ENCODE data around the gene FIGN. TPM values are rescaled to one million over a fixed set of nuclear protein-coding genes. Genes with fewer than 3 reads are reported as not detected.

Gene FIGN
- total RNA-seq, 4 donors from 2014 or later, result 12.3 to 17.7 (median 14.2) TPM

- peaks cover 0 to 6% (median 0%) of the 10 kb centered on the region in 4 donors for H3K9me3 ChIP-seq
- no peaks in the 10 kb centered on the region for H3K36me3 ChIP-seq
- H3K27ac ChIP-seq, result no peak overlapping the region
- H3K4me1 ChIP-seq, result no peaks in the 10 kb centered on the region
- TF ChIP-seq POLR2A (IDR thresholded peaks at IDR 0.05) (no peak), EP300 (IDR thresholded peaks at IDR 0.05) (no peak), CTCF (IDR thresholded peaks at IDR 0.05) (no peak)
- WGBS, 2 donors, result 93 to 94% methylated on average over 7 of the region's 7 CpGs
- H3K4me3 ChIP-seq, result no peak overlapping the region
- H3K27me3 ChIP-seq, result no peaks in the 10 kb centered on the region
- no peak for DNase-seq (ENCODE audit: low spot score in 2 of 2)
Observed at GRCh38 chr2:163572850-163573249, 163.0 kb downstream of the FIGN start.

GRCh38 chr2:163571423-163572102 is 164.2 kb downstream of the FIGN start:
- TF ChIP-seq POLR2A (IDR thresholded peaks at IDR 0.05) (no peak), EP300 (IDR thresholded peaks at IDR 0.05) (no peak), CTCF (IDR thresholded peaks at IDR 0.05) (no peak)

GRCh38 chr2:163570391-163570790 is 165.4 kb downstream of the FIGN start:
- Histone ChIP-seq H3K27ac (no peak overlapping the region), H3K4me3 (no peak overlapping the region), H3K9me3 (peaks cover 0 to 6% (median 0%) of the 10 kb centered on the region in 4 donors), H3K27me3 (no peaks in the 10 kb centered on the region), H3K36me3 (no peaks in the 10 kb centered on the region), H3K4me1 (no peaks in the 10 kb centered on the region)
- DNase-seq (ENCODE audit: low spot score in 2 of 2), result no peak
- 93 to 94% methylated on average over 3 of the region's 3 CpGs for WGBS, 2 donors
- TF ChIP-seq CTCF (IDR thresholded peaks at IDR 0.05), result no peak
- TF ChIP-seq POLR2A (IDR thresholded peaks at IDR 0.05), result no peak
- TF ChIP-seq EP300 (IDR thresholded peaks at IDR 0.05), result no peak

More at GRCh38 chr2:163571423-163572102, 164.2 kb downstream of the FIGN start:
- no peaks in the 10 kb centered on the region for H3K4me1 ChIP-seq
- H3K27ac ChIP-seq, result no peak overlapping the region
- WGBS, 2 donors, result 86 to 89% methylated on average over 7 of the region's 7 CpGs
- H3K27me3 ChIP-seq, result no peaks in the 10 kb centered on the region
- H3K9me3 ChIP-seq, result peaks cover 0 to 6% (median 0%) of the 10 kb centered on the region in 4 donors
- no peaks in the 10 kb centered on the region for H3K36me3 ChIP-seq
- no peak overlapping the region for H3K4me3 ChIP-seq
- no peak for DNase-seq (ENCODE audit: low spot score in 2 of 2)

- Histone ChIP-seq H3K4me1 (no peaks in the 10 kb centered on the region), H3K36me3 (no peaks in the 10 kb centered on the region), H3K27ac (no peak overlapping the region), H3K27me3 (no peaks in the 10 kb centered on the region), H3K4me3 (no peak overlapping the region), H3K9me3 (no peaks in the 10 kb centered on the region)
- 85 to 93% methylated on average over 1 of the region's 1 CpG for WGBS, 2 donors
- TF ChIP-seq CTCF (IDR thresholded peaks at IDR 0.05) (no peak), EP300 (IDR thresholded peaks at IDR 0.05) (no peak), POLR2A (IDR thresholded peaks at IDR 0.05) (no peak)
- DNase-seq (ENCODE audit: low spot score in 2 of 2), result no peak
Observed at GRCh38 chr2:163565192-163565591, 170.6 kb downstream of the FIGN start.

- TF ChIP-seq EP300 (IDR thresholded peaks at IDR 0.05) (no peak), POLR2A (IDR thresholded peaks at IDR 0.05) (no peak), CTCF (IDR thresholded peaks at IDR 0.05) (no peak)
- Histone ChIP-seq H3K36me3 (no peaks in the 10 kb centered on the region), H3K27ac (no peak overlapping the region), H3K4me1 (no peaks in the 10 kb centered on the region), H3K9me3 (no peaks in the 10 kb centered on the region), H3K27me3 (no peaks in the 10 kb centered on the region), H3K4me3 (no peak overlapping the region)
- DNase-seq (ENCODE audit: low spot score in 2 of 2), result no peak
Observed at GRCh38 chr2:163564236-163564635, 171.6 kb downstream of the FIGN start.
